Airway epithelial cell (primary cell): Measurements from ENCODE around the gene PLCL2. TPM values are rescaled to one million over a fixed set of nuclear protein-coding genes. Genes with fewer than 3 reads are reported as not detected.

ENCODE experiments used
- total RNA-seq: library from RNA; depleted of rRNA; stranded (reverse); fragments of >200 nt; gene quantifications from 2 replicates; pipeline ENCODE4 v1.2.3, GENCODE V29; 2015

The PLCL2 gene
- 0.46 and 0.85 TPM in 2 replicates for total RNA-seq

DNA sequence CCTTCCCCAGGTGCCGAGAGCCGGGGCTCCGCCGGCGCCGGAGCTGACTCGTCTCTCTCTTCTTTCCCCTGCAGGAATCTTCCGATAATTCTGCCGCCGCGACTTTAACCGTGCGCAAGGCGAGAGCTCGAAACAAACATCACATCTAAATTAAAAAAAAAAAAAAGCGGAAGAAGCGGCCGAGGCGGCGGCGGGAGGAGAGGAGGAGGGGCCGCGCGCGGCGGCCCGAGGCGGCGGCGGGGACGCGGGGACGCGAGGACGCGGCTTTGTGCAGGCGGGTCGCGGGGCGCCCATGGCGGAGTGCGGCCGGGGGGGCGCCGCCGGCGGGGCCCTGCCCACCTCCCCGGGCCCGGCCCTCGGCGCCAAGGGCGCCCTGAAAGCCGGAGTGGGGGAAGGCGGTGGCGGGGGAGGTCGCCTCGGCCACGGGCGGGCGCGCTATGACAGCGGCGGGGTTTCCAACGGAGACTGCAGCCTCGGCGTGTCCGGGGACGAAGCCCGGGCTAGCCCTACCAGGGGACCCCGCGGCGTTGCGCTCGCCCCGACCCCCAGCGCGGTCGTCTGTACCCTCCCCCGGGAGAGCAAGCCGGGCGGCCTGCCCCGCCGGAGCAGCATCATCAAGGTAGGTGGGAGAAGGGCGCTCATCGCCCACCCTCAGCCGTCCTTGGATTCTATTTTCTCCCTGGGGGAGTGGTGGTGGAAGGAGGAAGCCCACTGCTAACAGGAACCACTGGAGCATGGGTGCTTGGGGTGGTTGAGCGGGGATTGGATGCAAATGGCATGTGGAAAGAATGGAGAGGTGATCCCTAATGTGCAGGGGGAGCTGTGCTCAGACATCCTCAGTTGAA, at the start of gene PLCL2:
Gene PLCL2 (plus strand): TSS at position 208 of the 845 bp plus-strand sequence. CDS start 85 bp downstream, at position 293.

